ENCODE measurements around the gene LARGE2. TPM values are rescaled to one million over a fixed set of nuclear protein-coding genes. Genes with fewer than 3 reads are reported as not detected.

LARGE2 gene
- total RNA-seq, 2 experiments from 2014 or later = 0.75 to 1.1 TPM

- DNase-seq (peak; percentile 81), ATAC-seq (peak; percentile 28)
- intact Hi-C loops (cut with DNase I, micrococcal nuclease) = loop anchor here (1.0 to 10.0 kb wide), 17 partner anchors 19 to 1849 kb away; partner anchors contain the start of genes CRY2 (in 2 of the 2), ARFGAP2 (in 1 of the 2), ARHGAP1 (in 1 of the 2) and ATG13 (in 1 of the 2)
- POLR2A ChIA-PET = interaction anchor here (0.6 to 1.4 kb wide), 4 partner anchors 71 to 492 kb away, joined by 3 to 8 read pairs (median 5); partner anchors contain the start of genes CRY2 and SLC35C1
- CTCF ChIA-PET = interaction anchor here (0.7 to 1.1 kb wide), 6 partner anchors 46 to 472 kb away, joined by 3 to 5 read pairs (median 4); no protein-coding TSS in a partner anchor
- H3K27ac Mint-ChIP-seq = peak overlapping the region; percentile 95
- peak overlapping the region; percentile 96 for H3K4me3 Mint-ChIP-seq
- H3K27me3 Mint-ChIP-seq = peaks cover 6% of the 10 kb centered on the region
- peaks cover 34% of the 10 kb centered on the region for H3K4me1 Mint-ChIP-seq
- H3K9me3 Mint-ChIP-seq (ENCODE audit: low read depth) = no peaks in the 10 kb centered on the region
- H3K36me3 Mint-ChIP-seq (ENCODE audit: low read depth) = peaks cover 6% of the 10 kb centered on the region
Measured at GRCh38 chr11:45918331-45918941, 4.0 kb upstream of the LARGE2 start.

GRCh38 chr11:45918962-45919675 is 3.3 kb upstream of the LARGE2 start:
- H3K4me3 Mint-ChIP-seq = peak overlapping the region; percentile 96
- ChIA-PET CTCF (interaction anchor here (0.7 to 1.1 kb wide), 2 partner anchors 75 to 435 kb away, joined by 3 to 4 read pairs; no protein-coding TSS in a partner anchor), POLR2A (interaction anchor here (0.6 to 1.4 kb wide), 2 partner anchors 72 kb away, joined by 3 to 8 read pairs; partner anchors contain the start of gene CRY2)
- no peaks in the 10 kb centered on the region for H3K9me3 Mint-ChIP-seq (ENCODE audit: low read depth)
- intact Hi-C loops (cut with DNase I, micrococcal nuclease) = loop anchor here (1.0 to 10.0 kb wide), 17 partner anchors 20 to 1848 kb away; partner anchors contain the start of genes CRY2 (in 2 of the 2), ARFGAP2 (in 1 of the 2), ARHGAP1 (in 1 of the 2) and ATG13 (in 1 of the 2)
- H3K27me3 Mint-ChIP-seq = peaks cover 7% of the 10 kb centered on the region
- ATAC-seq (no peak), DNase-seq (no peak)
- H3K36me3 Mint-ChIP-seq (ENCODE audit: low read depth) = peaks cover 6% of the 10 kb centered on the region
- peak overlapping the region; percentile 95 for H3K27ac Mint-ChIP-seq
- peaks cover 34% of the 10 kb centered on the region for H3K4me1 Mint-ChIP-seq

- ATAC-seq (no peak), DNase-seq (no peak)
- peaks cover 10% of the 10 kb centered on the region for H3K27me3 Mint-ChIP-seq
- H3K4me3 Mint-ChIP-seq = no peak overlapping the region
- POLR2A ChIA-PET = interaction anchor here (0.6 kb wide), 1 partner anchor 73 kb away, joined by 3 read pairs; no protein-coding TSS in a partner anchor
- H3K27ac Mint-ChIP-seq = no peak overlapping the region
- CTCF ChIA-PET = no interaction called here
- H3K9me3 Mint-ChIP-seq (ENCODE audit: low read depth) = no peaks in the 10 kb centered on the region
- peaks cover 3% of the 10 kb centered on the region for H3K36me3 Mint-ChIP-seq (ENCODE audit: low read depth)
- intact Hi-C loops (cut with DNase I, micrococcal nuclease) = loop anchor here (2.0 to 10.0 kb wide), 7 partner anchors 197 to 1847 kb away; partner anchors contain the start of genes ARFGAP2 (in 1 of the 2), CD82 (in 1 of the 2), CKAP5 (in 1 of the 2) and CSTPP1 (in 1 of the 2)
- H3K4me1 Mint-ChIP-seq = peaks cover 34% of the 10 kb centered on the region
Measured at GRCh38 chr11:45919806-45920530, 2.5 kb upstream of the LARGE2 start.

GRCh38 chr11:45920531-45921477 is 1.7 kb upstream of the LARGE2 start:
- ChIA-PET POLR2A (no interaction called here), CTCF (interaction anchor here (1.1 kb wide), 1 partner anchor 10 kb away, joined by 3 read pairs; no protein-coding TSS in a partner anchor)
- intact Hi-C loops (cut with DNase I, micrococcal nuclease) = no loop called here
- peaks cover 3% of the 10 kb centered on the region for H3K36me3 Mint-ChIP-seq (ENCODE audit: low read depth)
- no peaks in the 10 kb centered on the region for H3K9me3 Mint-ChIP-seq (ENCODE audit: low read depth)
- no peak overlapping the region for H3K4me3 Mint-ChIP-seq
- peaks cover 10% of the 10 kb centered on the region for H3K27me3 Mint-ChIP-seq
- no peak for ATAC-seq
- no peak for DNase-seq
- peaks cover 29% of the 10 kb centered on the region for H3K4me1 Mint-ChIP-seq
- no peak overlapping the region for H3K27ac Mint-ChIP-seq

GRCh38 chr11:45921561-45922424 is 663 bp upstream of the LARGE2 start:
- peaks cover 10% of the 10 kb centered on the region for H3K27me3 Mint-ChIP-seq
- H3K27ac Mint-ChIP-seq = no peak overlapping the region
- DNase-seq (no peak), ATAC-seq (no peak)
- POLR2A ChIA-PET = no interaction called here
- H3K4me1 Mint-ChIP-seq = peaks cover 20% of the 10 kb centered on the region
- intact Hi-C loops (cut with DNase I, micrococcal nuclease) = no loop called here
- CTCF ChIA-PET = interaction anchor here (0.6 to 1.1 kb wide), 2 partner anchors 9 to 84 kb away, joined by 3 read pairs; no protein-coding TSS in a partner anchor
- no peaks in the 10 kb centered on the region for H3K9me3 Mint-ChIP-seq (ENCODE audit: low read depth)
- peak overlapping the region; percentile 51 for H3K4me3 Mint-ChIP-seq
- H3K36me3 Mint-ChIP-seq (ENCODE audit: low read depth) = no peaks in the 10 kb centered on the region

- ATAC-seq (no peak), DNase-seq (no peak)
- CTCF ChIA-PET = interaction anchor here (1.1 kb wide), 1 partner anchor 41 kb away, joined by 3 read pairs; no protein-coding TSS in a partner anchor
- intact Hi-C loops (cut with DNase I, micrococcal nuclease) = no loop called here
- Mint-ChIP-seq H3K9me3 (ENCODE audit: low read depth) (no peaks in the 10 kb centered on the region), H3K36me3 (ENCODE audit: low read depth) (no peaks in the 10 kb centered on the region), H3K27ac (no peak overlapping the region), H3K27me3 (peaks cover 10% of the 10 kb centered on the region), H3K4me3 (no peak overlapping the region), H3K4me1 (peaks cover 9% of the 10 kb centered on the region)
- POLR2A ChIA-PET = interaction anchor here (0.6 to 0.7 kb wide), 2 partner anchors 17 to 553 kb away, joined by 3 read pairs; no protein-coding TSS in a partner anchor
Measured at GRCh38 chr11:45924036-45924915, 1.8 kb downstream of the LARGE2 start.

GRCh38 chr11:45924927-45925326 is 2.5 kb downstream of the LARGE2 start:
- intact Hi-C loops (cut with DNase I, micrococcal nuclease) = no loop called here
- ATAC-seq (no peak), DNase-seq (no peak)
- ChIA-PET CTCF (interaction anchor here (0.6 to 1.1 kb wide), 2 partner anchors 40 to 657 kb away, joined by 3 read pairs; no protein-coding TSS in a partner anchor), POLR2A (no interaction called here)
- no peak overlapping the region for H3K27ac Mint-ChIP-seq
- H3K4me3 Mint-ChIP-seq = no peak overlapping the region
- peaks cover 10% of the 10 kb centered on the region for H3K27me3 Mint-ChIP-seq
- H3K4me1 Mint-ChIP-seq = peaks cover 9% of the 10 kb centered on the region
- no peaks in the 10 kb centered on the region for H3K9me3 Mint-ChIP-seq (ENCODE audit: low read depth)
- H3K36me3 Mint-ChIP-seq (ENCODE audit: low read depth) = no peaks in the 10 kb centered on the region

GRCh38 chr11:45925550-45925949 is 3.1 kb downstream of the LARGE2 start:
- Mint-ChIP-seq H3K4me1 (peaks cover 16% of the 10 kb centered on the region), H3K27ac (no peak overlapping the region), H3K36me3 (ENCODE audit: low read depth) (no peaks in the 10 kb centered on the region), H3K9me3 (ENCODE audit: low read depth) (no peaks in the 10 kb centered on the region), H3K27me3 (peaks cover 10% of the 10 kb centered on the region), H3K4me3 (no peak overlapping the region)
- ATAC-seq = no peak
- POLR2A ChIA-PET = no interaction called here
- intact Hi-C loops (cut with DNase I, micrococcal nuclease) = no loop called here
- CTCF ChIA-PET = interaction anchor here (0.6 to 2.1 kb wide), 2 partner anchors 40 to 656 kb away, joined by 3 to 8 read pairs; no protein-coding TSS in a partner anchor
- no peak for DNase-seq

- no peaks in the 10 kb centered on the region for H3K9me3 Mint-ChIP-seq (ENCODE audit: low read depth)
- DNase-seq = no peak
- no peak overlapping the region for H3K27ac Mint-ChIP-seq
- no peak for ATAC-seq
- ChIA-PET CTCF (interaction anchor here (2.1 kb wide), 1 partner anchor 40 kb away, joined by 8 read pairs; no protein-coding TSS in a partner anchor), POLR2A (no interaction called here)
- H3K4me1 Mint-ChIP-seq = peaks cover 20% of the 10 kb centered on the region
- H3K4me3 Mint-ChIP-seq = no peak overlapping the region
- no peaks in the 10 kb centered on the region for H3K36me3 Mint-ChIP-seq (ENCODE audit: low read depth)
- H3K27me3 Mint-ChIP-seq = peaks cover 10% of the 10 kb centered on the region
- intact Hi-C loops (cut with DNase I, micrococcal nuclease) = no loop called here
Measured at GRCh38 chr11:45926001-45926401, 3.5 kb downstream of the LARGE2 start.
